Measurements from ENCODE around the gene MOBP. TPM values are rescaled to one million over a fixed set of nuclear protein-coding genes. Genes with fewer than 3 reads are reported as not detected.

MOBP gene
- polyA plus RNA-seq, 1 donor (not counting 4 experiments of a cell fraction or from before 2014, with no cell fraction given) = not detected

DNA sequence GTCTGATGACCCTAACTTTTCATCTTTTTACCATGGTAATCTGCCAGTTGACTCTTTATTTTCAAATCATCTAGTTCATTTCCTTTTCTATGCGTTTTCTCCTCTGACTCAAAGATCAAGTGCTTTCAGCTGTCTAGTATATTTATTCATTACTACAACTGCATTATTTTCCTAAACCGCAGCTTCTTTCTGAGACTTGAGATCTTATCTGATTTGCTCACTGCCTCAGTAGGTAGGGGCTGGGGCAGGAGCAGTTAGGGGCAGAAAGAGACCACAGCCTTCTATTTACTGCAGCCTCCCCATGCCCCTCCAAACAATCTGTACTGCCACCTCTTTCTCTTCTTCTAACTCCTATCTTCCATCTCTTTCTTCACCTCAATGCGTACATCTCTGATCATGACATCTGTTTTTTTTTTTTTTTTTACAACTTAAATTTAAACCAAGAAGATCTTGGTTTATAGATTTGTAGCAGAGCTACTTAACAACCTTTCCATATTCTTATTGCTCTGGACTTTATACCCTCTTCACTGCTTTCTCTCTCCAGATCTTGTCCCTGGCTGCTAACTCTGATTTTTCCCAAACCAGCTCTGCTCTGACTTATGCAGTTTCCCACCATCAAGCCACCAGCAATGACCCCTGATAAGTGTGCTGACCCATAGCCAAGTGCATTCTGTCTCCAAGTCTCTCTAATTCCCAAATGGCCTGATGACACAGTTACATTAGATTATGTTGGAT is 52.2 kb downstream of the MOBP start:
- H3K9ac ChIP-seq (ENCODE audit: control insufficient read depth, extremely low read depth, insufficient read depth, low read length) = no peak overlapping the region
- dilution Hi-C loops (cut with MboI; ENCODE audit: extremely low pct_ligation_motif_present, low sequenced_read_pairs) = no loop called here

DNA sequence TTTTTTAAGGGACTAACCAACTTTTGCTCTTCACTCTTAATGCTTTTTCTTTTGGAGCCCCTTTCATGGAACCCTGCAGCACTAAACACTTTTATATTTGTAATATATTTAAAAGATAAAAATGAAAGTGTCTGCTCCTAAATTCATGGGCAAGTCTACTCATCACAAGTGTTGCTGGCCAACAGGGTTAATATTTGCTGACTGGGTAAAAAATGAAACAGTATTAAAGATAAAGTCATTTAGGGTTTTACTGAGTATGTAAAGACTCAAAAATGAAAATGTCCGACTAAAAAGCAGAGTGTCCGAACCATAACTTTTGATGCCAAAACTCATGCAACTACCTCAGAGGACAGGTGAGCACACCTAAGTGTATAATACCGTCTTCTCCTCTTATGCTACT is 54.0 kb downstream of the MOBP start:
- no peak overlapping the region for H2AFZ ChIP-seq (ENCODE audit: control insufficient read depth, low read length)
- no peaks in the 10 kb centered on the region for H3K36me3 ChIP-seq (ENCODE audit: control insufficient read depth in 2 of 2, extremely low read depth in 1 of 2, insufficient read depth in 2 of 2, low read length in 2 of 2)
- H3K27ac ChIP-seq (ENCODE audit: control insufficient read depth, insufficient read depth, low read length) = no peak overlapping the region
- no peak overlapping the region for H3K9ac ChIP-seq (ENCODE audit: control insufficient read depth, extremely low read depth, insufficient read depth, low read length)
- no peaks in the 10 kb centered on the region for H4K20me1 ChIP-seq (ENCODE audit: control insufficient read depth, extremely low read depth, insufficient read depth, low read length)
- FAIRE-seq (no peak), DNase-seq (ENCODE audit: low read depth, low spot score) (no peak)
- TF ChIP-seq, protein P1, sequence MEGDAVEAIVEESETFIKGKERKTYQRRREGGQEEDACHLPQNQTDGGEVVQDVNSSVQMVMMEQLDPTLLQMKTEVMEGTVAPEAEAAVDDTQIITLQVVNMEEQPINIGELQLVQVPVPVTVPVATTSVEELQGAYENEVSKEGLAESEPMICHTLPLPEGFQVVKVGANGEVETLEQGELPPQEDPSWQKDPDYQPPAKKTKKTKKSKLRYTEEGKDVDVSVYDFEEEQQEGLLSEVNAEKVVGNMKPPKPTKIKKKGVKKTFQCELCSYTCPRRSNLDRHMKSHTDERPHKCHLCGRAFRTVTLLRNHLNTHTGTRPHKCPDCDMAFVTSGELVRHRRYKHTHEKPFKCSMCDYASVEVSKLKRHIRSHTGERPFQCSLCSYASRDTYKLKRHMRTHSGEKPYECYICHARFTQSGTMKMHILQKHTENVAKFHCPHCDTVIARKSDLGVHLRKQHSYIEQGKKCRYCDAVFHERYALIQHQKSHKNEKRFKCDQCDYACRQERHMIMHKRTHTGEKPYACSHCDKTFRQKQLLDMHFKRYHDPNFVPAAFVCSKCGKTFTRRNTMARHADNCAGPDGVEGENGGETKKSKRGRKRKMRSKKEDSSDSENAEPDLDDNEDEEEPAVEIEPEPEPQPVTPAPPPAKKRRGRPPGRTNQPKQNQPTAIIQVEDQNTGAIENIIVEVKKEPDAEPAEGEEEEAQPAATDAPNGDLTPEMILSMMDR (optimal IDR thresholded peaks at IDR 0.05 in 1 of 3, IDR thresholded peaks at IDR 0.05 in 1 of 3, conservative IDR thresholded peaks at IDR 0.05 in 1 of 3; ENCODE audit: extremely low read depth in 1 of 3, insufficient read depth in 2 of 3, low read length in 3 of 3) = no peak
- no peak for TF ChIP-seq EZH2 (IDR thresholded peaks at IDR 0.05; ENCODE audit: low read length)
- no peaks in the 10 kb centered on the region for H3K9me3 ChIP-seq (ENCODE audit: control insufficient read depth, low read depth, low read length)
- no peaks in the 10 kb centered on the region for H3K4me1 ChIP-seq (ENCODE audit: control insufficient read depth, extremely low read depth, insufficient read depth, low read length)
- peaks cover 8% of the 10 kb centered on the region for H3K27me3 ChIP-seq (ENCODE audit: control insufficient read depth, extremely low read depth, insufficient read depth, low read length)
- H3K4me3 ChIP-seq (ENCODE audit: control insufficient read depth in 2 of 3, extremely low read depth in 1 of 3, insufficient read depth in 2 of 3, low read depth in 1 of 3, low read length in 3 of 3) = no peak overlapping the region
- dilution Hi-C loops (cut with MboI; ENCODE audit: extremely low pct_ligation_motif_present, low sequenced_read_pairs) = no loop called here
- no peak overlapping the region for H3K4me2 ChIP-seq (ENCODE audit: control insufficient read depth, extremely low read depth, insufficient read depth, low read depth, low read length)
- H3K9me1 ChIP-seq (ENCODE audit: control insufficient read depth, extremely low read depth, insufficient read depth, low read length) = no peaks in the 10 kb centered on the region
- H3K79me2 ChIP-seq (ENCODE audit: control insufficient read depth, insufficient read depth, low read length) = no peaks in the 10 kb centered on the region

More for the DNA sequence above, 52.2 kb downstream of the MOBP start:
- peaks cover 8% of the 10 kb centered on the region for H3K27me3 ChIP-seq (ENCODE audit: control insufficient read depth, extremely low read depth, insufficient read depth, low read length)
- H2AFZ ChIP-seq (ENCODE audit: control insufficient read depth, low read length) = no peak overlapping the region
- DNase-seq (ENCODE audit: low read depth, low spot score) (no peak), FAIRE-seq (no peak)
- no peak overlapping the region for H3K4me3 ChIP-seq (ENCODE audit: control insufficient read depth in 2 of 3, extremely low read depth in 1 of 3, insufficient read depth in 2 of 3, low read depth in 1 of 3, low read length in 3 of 3)
- H3K79me2 ChIP-seq (ENCODE audit: control insufficient read depth, insufficient read depth, low read length) = no peaks in the 10 kb centered on the region
- no peak overlapping the region for H3K4me2 ChIP-seq (ENCODE audit: control insufficient read depth, extremely low read depth, insufficient read depth, low read depth, low read length)
- H3K36me3 ChIP-seq (ENCODE audit: control insufficient read depth in 2 of 2, extremely low read depth in 1 of 2, insufficient read depth in 2 of 2, low read length in 2 of 2) = no peaks in the 10 kb centered on the region
- no peaks in the 10 kb centered on the region for H3K9me3 ChIP-seq (ENCODE audit: control insufficient read depth, low read depth, low read length)
- no peaks in the 10 kb centered on the region for H3K4me1 ChIP-seq (ENCODE audit: control insufficient read depth, extremely low read depth, insufficient read depth, low read length)
- no peaks in the 10 kb centered on the region for H3K9me1 ChIP-seq (ENCODE audit: control insufficient read depth, extremely low read depth, insufficient read depth, low read length)
- no peak overlapping the region for H3K27ac ChIP-seq (ENCODE audit: control insufficient read depth, insufficient read depth, low read length)
- TF ChIP-seq EZH2 (IDR thresholded peaks at IDR 0.05; ENCODE audit: low read length) = no peak
- TF ChIP-seq, protein P1 (optimal IDR thresholded peaks at IDR 0.05 in 1 of 3, IDR thresholded peaks at IDR 0.05 in 1 of 3, conservative IDR thresholded peaks at IDR 0.05 in 1 of 3; ENCODE audit: extremely low read depth in 1 of 3, insufficient read depth in 2 of 3, low read length in 3 of 3) = no peak
- no peaks in the 10 kb centered on the region for H4K20me1 ChIP-seq (ENCODE audit: control insufficient read depth, extremely low read depth, insufficient read depth, low read length)
